Skeletal muscle satellite cell (primary cell): ENCODE data around the gene ZFPL1.

Experiments
- H3K27me3 ChIP-seq: 2 replicates; pipeline ENCODE4 v1.7.0; 2013; ENCODE audit warnings: low read length; ENCODE audit not compliant: control insufficient read depth, insufficient read depth
- H3K36me3 ChIP-seq: 2 replicates; pipeline ENCODE4 v1.7.0; 2013; ENCODE audit warnings: mild to moderate bottlenecking, control low read depth, low read length; ENCODE audit not compliant: insufficient read depth
- H3K4me1 ChIP-seq: 2 replicates; pipeline ENCODE4 v1.7.0; 2013; ENCODE audit warnings: low read length; ENCODE audit not compliant: control insufficient read depth, insufficient read depth
- H3K4me2 ChIP-seq: 2 replicates; pipeline ENCODE4 v1.7.0; 2013; ENCODE audit warnings: mild to moderate bottlenecking, low read length
- H3K4me3 ChIP-seq: 2 replicates; pipeline ENCODE4 v1.7.0; 2013; ENCODE audit warnings: low read length
- H3K9ac ChIP-seq: 2 replicates; pipeline ENCODE4 v1.7.0; 2013; ENCODE audit warnings: mild to moderate bottlenecking, low read depth, low read length, moderate library complexity
- H3K9me3 ChIP-seq: replicated peaks from 2 replicates; pipeline ENCODE4 v1.7.0; 2013; ENCODE audit warnings: mild to moderate bottlenecking, control low read depth, low read length

The ZFPL1 gene

GRCh38 chr11:65111159-65111743 is 27.2 kb downstream of the ZFPL1 start:
- Histone ChIP-seq H3K4me1 (peaks cover 25% of the 10 kb centered on the region), H3K36me3 (peaks cover 17% of the 10 kb centered on the region), H3K4me3 (no peak overlapping the region), H3K9me3 (no peaks in the 10 kb centered on the region), H3K4me2 (peak overlapping the region; percentile 96), H3K27me3 (no peaks in the 10 kb centered on the region), H3K9ac (no peak overlapping the region)

GRCh38 chr11:65111744-65112545 is 27.9 kb downstream of the ZFPL1 start, which contains the start of gene TM7SF2:
TM7SF2 (plus strand) TSS chr11:65111872; CDS start chr11:65112016, 144 bp downstream.
- peaks cover 19% of the 10 kb centered on the region for H3K36me3 ChIP-seq
- H3K27me3 ChIP-seq, result no peaks in the 10 kb centered on the region
- peaks cover 32% of the 10 kb centered on the region for H3K4me1 ChIP-seq
- no peaks in the 10 kb centered on the region for H3K9me3 ChIP-seq
- H3K4me2 ChIP-seq, result peak within 1 kb of the TSS; percentile 96
- H3K9ac ChIP-seq, result peak within 1 kb of the TSS; percentile 45
- peak within 1 kb of the TSS; percentile 70 for H3K4me3 ChIP-seq

- peak overlapping the region; percentile 96 for H3K4me2 ChIP-seq
- H3K4me1 ChIP-seq, result peaks cover 32% of the 10 kb centered on the region
Observed at GRCh38 chr11:65112546-65113360, 28.7 kb downstream of the ZFPL1 start.

GRCh38 chr11:65113361-65113756 is 29.3 kb downstream of the ZFPL1 start:
- no peaks in the 10 kb centered on the region for H3K9me3 ChIP-seq
- peaks cover 32% of the 10 kb centered on the region for H3K4me1 ChIP-seq
- no peaks in the 10 kb centered on the region for H3K27me3 ChIP-seq
- H3K36me3 ChIP-seq, result peaks cover 16% of the 10 kb centered on the region
- H3K4me2 ChIP-seq, result peak overlapping the region; percentile 96
- no peak overlapping the region for H3K9ac ChIP-seq
- no peak overlapping the region for H3K4me3 ChIP-seq

More at GRCh38 chr11:65112546-65113360, 28.7 kb downstream of the ZFPL1 start:
- no peaks in the 10 kb centered on the region for H3K27me3 ChIP-seq
- H3K36me3 ChIP-seq, result peaks cover 19% of the 10 kb centered on the region
- peak overlapping the region; percentile 45 for H3K9ac ChIP-seq
- no peaks in the 10 kb centered on the region for H3K9me3 ChIP-seq
- H3K4me3 ChIP-seq, result peak overlapping the region; percentile 70

GRCh38 chr11:65113839-65114238 is 29.8 kb downstream of the ZFPL1 start:
- Histone ChIP-seq H3K9ac (no peak overlapping the region), H3K4me2 (no peak overlapping the region), H3K27me3 (no peaks in the 10 kb centered on the region), H3K4me3 (no peak overlapping the region), H3K9me3 (no peaks in the 10 kb centered on the region), H3K4me1 (peaks cover 32% of the 10 kb centered on the region), H3K36me3 (peaks cover 16% of the 10 kb centered on the region)

- H3K9me3 ChIP-seq, result no peaks in the 10 kb centered on the region
- H3K4me1 ChIP-seq, result peaks cover 32% of the 10 kb centered on the region
- no peak overlapping the region for H3K9ac ChIP-seq
- no peak overlapping the region for H3K4me3 ChIP-seq
- H3K4me2 ChIP-seq, result no peak overlapping the region
- H3K27me3 ChIP-seq, result no peaks in the 10 kb centered on the region
- H3K36me3 ChIP-seq, result peaks cover 22% of the 10 kb centered on the region
Observed at GRCh38 chr11:65114538-65115171, 30.6 kb downstream of the ZFPL1 start.

GRCh38 chr11:65115361-65116082 is 31.5 kb downstream of the ZFPL1 start:
- Histone ChIP-seq H3K9ac (no peak overlapping the region), H3K36me3 (peaks cover 30% of the 10 kb centered on the region), H3K9me3 (no peaks in the 10 kb centered on the region), H3K27me3 (no peaks in the 10 kb centered on the region), H3K4me3 (no peak overlapping the region), H3K4me1 (peaks cover 30% of the 10 kb centered on the region), H3K4me2 (peak overlapping the region; percentile 86)

GRCh38 chr11:65116370-65117205 is 32.6 kb downstream of the ZFPL1 start:
- Histone ChIP-seq H3K4me1 (peaks cover 36% of the 10 kb centered on the region), H3K9ac (peak overlapping the region; percentile 93), H3K4me3 (peak overlapping the region; percentile 84), H3K9me3 (no peaks in the 10 kb centered on the region), H3K4me2 (peak overlapping the region; percentile 86), H3K36me3 (peaks cover 41% of the 10 kb centered on the region), H3K27me3 (no peaks in the 10 kb centered on the region)

- H3K4me2 ChIP-seq, result peak within 1 kb of the TSS; percentile 86
- H3K4me1 ChIP-seq, result peaks cover 28% of the 10 kb centered on the region
- H3K4me3 ChIP-seq, result peak within 1 kb of the TSS; percentile 84
- peaks cover 42% of the 10 kb centered on the region for H3K36me3 ChIP-seq
- H3K9me3 ChIP-seq, result no peaks in the 10 kb centered on the region
- no peaks in the 10 kb centered on the region for H3K27me3 ChIP-seq
- H3K9ac ChIP-seq, result peak within 1 kb of the TSS; percentile 93
Observed at GRCh38 chr11:65117206-65118096, 33.4 kb downstream of the ZFPL1 start, which contains the start of gene ZNHIT2. ZNHIT2 (minus strand) TSS chr11:65117701; CDS start chr11:65117653, 48 bp downstream.
